ENCODE data around the gene ROBO2.

The ROBO2 gene

DNA sequence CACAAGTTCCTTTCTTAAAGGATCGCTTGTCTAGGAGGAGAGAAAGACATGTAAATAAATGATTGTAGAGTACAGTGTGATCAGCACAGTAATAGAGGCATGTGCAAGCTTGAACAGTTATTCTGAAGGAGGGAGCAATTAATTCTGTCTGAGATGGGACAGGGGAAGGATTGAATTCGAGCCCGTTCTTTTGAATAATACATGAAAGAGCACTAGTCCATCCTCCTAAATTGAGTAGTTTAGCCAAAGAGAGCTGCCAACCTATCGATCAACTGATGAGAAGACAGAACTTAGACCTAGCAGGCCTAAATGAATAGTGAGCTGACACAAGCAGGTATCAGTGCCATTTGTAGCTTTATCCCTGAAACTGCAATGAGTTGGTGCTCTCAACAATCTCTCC is 142.4 kb downstream of the ROBO2 start:
- no peaks in the 10 kb centered on the region for H3K9me3 ChIP-seq (ENCODE audit: control insufficient read depth, low read length)
- no peak overlapping the region for H3K4me3 ChIP-seq (ENCODE audit: insufficient read depth, low read depth, low read length, poor library complexity, severe bottlenecking)
- DNase-seq: no peak
- no peaks in the 10 kb centered on the region for H3K27me3 ChIP-seq (replicated peaks; ENCODE audit: control insufficient read depth, insufficient read depth, low read length, poor library complexity, severe bottlenecking)
- H3K36me3 ChIP-seq (ENCODE audit: control insufficient read depth, insufficient read depth, low read length): no peaks in the 10 kb centered on the region
- no peak overlapping the region for H3K27ac ChIP-seq (ENCODE audit: insufficient read depth, low read length, poor library complexity, severe bottlenecking)
- H3K4me1 ChIP-seq (ENCODE audit: control insufficient read depth, insufficient read depth, low read length, poor library complexity, severe bottlenecking): no peaks in the 10 kb centered on the region

GRCh38 chr3:77186319-77186718 is 146.4 kb downstream of the ROBO2 start:
- H3K36me3 ChIP-seq (ENCODE audit: control insufficient read depth, insufficient read depth, low read length): no peaks in the 10 kb centered on the region
- H3K27ac ChIP-seq (ENCODE audit: insufficient read depth, low read length, poor library complexity, severe bottlenecking): no peak overlapping the region
- no peaks in the 10 kb centered on the region for H3K27me3 ChIP-seq (replicated peaks; ENCODE audit: control insufficient read depth, insufficient read depth, low read length, poor library complexity, severe bottlenecking)
- H3K4me3 ChIP-seq (ENCODE audit: insufficient read depth, low read depth, low read length, poor library complexity, severe bottlenecking): no peak overlapping the region
- no peak for DNase-seq
- H3K9me3 ChIP-seq (ENCODE audit: control insufficient read depth, low read length): no peaks in the 10 kb centered on the region
- no peaks in the 10 kb centered on the region for H3K4me1 ChIP-seq (ENCODE audit: control insufficient read depth, insufficient read depth, low read length, poor library complexity, severe bottlenecking)

- Histone ChIP-seq H3K4me1 (ENCODE audit: control insufficient read depth, insufficient read depth, low read length, poor library complexity, severe bottlenecking) (no peaks in the 10 kb centered on the region), H3K9me3 (ENCODE audit: control insufficient read depth, low read length) (no peaks in the 10 kb centered on the region), H3K36me3 (ENCODE audit: control insufficient read depth, insufficient read depth, low read length) (no peaks in the 10 kb centered on the region), H3K27ac (ENCODE audit: insufficient read depth, low read length, poor library complexity, severe bottlenecking) (no peak overlapping the region), H3K27me3 (replicated peaks; ENCODE audit: control insufficient read depth, insufficient read depth, low read length, poor library complexity, severe bottlenecking) (no peaks in the 10 kb centered on the region), H3K4me3 (ENCODE audit: insufficient read depth, low read depth, low read length, poor library complexity, severe bottlenecking) (no peak overlapping the region)
- no peak for DNase-seq
Observed at GRCh38 chr3:77186728-77187127, 146.8 kb downstream of the ROBO2 start.

GRCh38 chr3:77188210-77188609 is 148.3 kb downstream of the ROBO2 start:
- no peaks in the 10 kb centered on the region for H3K4me1 ChIP-seq (ENCODE audit: control insufficient read depth, insufficient read depth, low read length, poor library complexity, severe bottlenecking)
- H3K9me3 ChIP-seq (ENCODE audit: control insufficient read depth, low read length): no peaks in the 10 kb centered on the region
- no peak overlapping the region for H3K4me3 ChIP-seq (ENCODE audit: insufficient read depth, low read depth, low read length, poor library complexity, severe bottlenecking)
- H3K27me3 ChIP-seq (replicated peaks; ENCODE audit: control insufficient read depth, insufficient read depth, low read length, poor library complexity, severe bottlenecking): no peaks in the 10 kb centered on the region
- H3K36me3 ChIP-seq (ENCODE audit: control insufficient read depth, insufficient read depth, low read length): no peaks in the 10 kb centered on the region
- DNase-seq: no peak
- H3K27ac ChIP-seq (ENCODE audit: insufficient read depth, low read length, poor library complexity, severe bottlenecking): no peak overlapping the region

GRCh38 chr3:77189258-77189657 is 149.4 kb downstream of the ROBO2 start:
- Histone ChIP-seq H3K4me3 (ENCODE audit: insufficient read depth, low read depth, low read length, poor library complexity, severe bottlenecking) (no peak overlapping the region), H3K27ac (ENCODE audit: insufficient read depth, low read length, poor library complexity, severe bottlenecking) (no peak overlapping the region)

GRCh38 chr3:77189684-77190083 is 149.8 kb downstream of the ROBO2 start:
- no peaks in the 10 kb centered on the region for H3K27me3 ChIP-seq (replicated peaks; ENCODE audit: control insufficient read depth, insufficient read depth, low read length, poor library complexity, severe bottlenecking)
- H3K9me3 ChIP-seq (ENCODE audit: control insufficient read depth, low read length): no peaks in the 10 kb centered on the region
- no peaks in the 10 kb centered on the region for H3K4me1 ChIP-seq (ENCODE audit: control insufficient read depth, insufficient read depth, low read length, poor library complexity, severe bottlenecking)
- H3K4me3 ChIP-seq (ENCODE audit: insufficient read depth, low read depth, low read length, poor library complexity, severe bottlenecking): no peak overlapping the region
- H3K27ac ChIP-seq (ENCODE audit: insufficient read depth, low read length, poor library complexity, severe bottlenecking): no peak overlapping the region
- no peak for DNase-seq
- no peaks in the 10 kb centered on the region for H3K36me3 ChIP-seq (ENCODE audit: control insufficient read depth, insufficient read depth, low read length)

More at GRCh38 chr3:77189258-77189657, 149.4 kb downstream of the ROBO2 start:
- Histone ChIP-seq H3K36me3 (ENCODE audit: control insufficient read depth, insufficient read depth, low read length) (no peaks in the 10 kb centered on the region), H3K27me3 (replicated peaks; ENCODE audit: control insufficient read depth, insufficient read depth, low read length, poor library complexity, severe bottlenecking) (no peaks in the 10 kb centered on the region), H3K4me1 (ENCODE audit: control insufficient read depth, insufficient read depth, low read length, poor library complexity, severe bottlenecking) (no peaks in the 10 kb centered on the region), H3K9me3 (ENCODE audit: control insufficient read depth, low read length) (no peaks in the 10 kb centered on the region)
- DNase-seq: no peak

GRCh38 chr3:77190374-77190773 is 150.5 kb downstream of the ROBO2 start:
- no peak overlapping the region for H3K27ac ChIP-seq (ENCODE audit: insufficient read depth, low read length, poor library complexity, severe bottlenecking)
- no peaks in the 10 kb centered on the region for H3K36me3 ChIP-seq (ENCODE audit: control insufficient read depth, insufficient read depth, low read length)
- no peaks in the 10 kb centered on the region for H3K27me3 ChIP-seq (replicated peaks; ENCODE audit: control insufficient read depth, insufficient read depth, low read length, poor library complexity, severe bottlenecking)
- DNase-seq: no peak
- H3K4me3 ChIP-seq (ENCODE audit: insufficient read depth, low read depth, low read length, poor library complexity, severe bottlenecking): no peak overlapping the region
- no peaks in the 10 kb centered on the region for H3K4me1 ChIP-seq (ENCODE audit: control insufficient read depth, insufficient read depth, low read length, poor library complexity, severe bottlenecking)
- no peaks in the 10 kb centered on the region for H3K9me3 ChIP-seq (ENCODE audit: control insufficient read depth, low read length)

GRCh38 chr3:77191014-77191413 is 151.1 kb downstream of the ROBO2 start:
- Histone ChIP-seq H3K27me3 (replicated peaks; ENCODE audit: control insufficient read depth, insufficient read depth, low read length, poor library complexity, severe bottlenecking) (no peaks in the 10 kb centered on the region), H3K27ac (ENCODE audit: insufficient read depth, low read length, poor library complexity, severe bottlenecking) (no peak overlapping the region), H3K4me1 (ENCODE audit: control insufficient read depth, insufficient read depth, low read length, poor library complexity, severe bottlenecking) (no peaks in the 10 kb centered on the region), H3K9me3 (ENCODE audit: control insufficient read depth, low read length) (no peaks in the 10 kb centered on the region), H3K4me3 (ENCODE audit: insufficient read depth, low read depth, low read length, poor library complexity, severe bottlenecking) (no peak overlapping the region), H3K36me3 (ENCODE audit: control insufficient read depth, insufficient read depth, low read length) (no peaks in the 10 kb centered on the region)
- DNase-seq: no peak

DNA sequence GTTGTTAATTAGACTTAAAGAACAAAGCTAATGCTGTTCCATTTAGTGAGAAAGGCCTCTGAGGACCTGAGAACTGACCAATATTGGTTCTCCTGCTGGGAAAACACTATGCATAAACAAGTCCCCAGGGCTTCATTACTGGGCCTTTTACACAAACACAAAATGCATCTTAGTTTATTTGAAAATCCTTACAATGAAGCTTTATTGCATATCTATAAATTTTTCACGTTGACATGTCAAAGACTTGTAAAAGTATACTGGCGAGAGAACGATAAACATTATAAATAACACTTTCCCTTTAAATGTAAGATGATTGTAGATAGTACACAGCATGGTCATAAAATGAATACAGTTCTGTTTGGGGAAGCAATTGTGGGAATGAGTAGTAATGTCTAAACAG is 151.7 kb downstream of the ROBO2 start:
- Histone ChIP-seq H3K4me1 (ENCODE audit: control insufficient read depth, insufficient read depth, low read length, poor library complexity, severe bottlenecking) (no peaks in the 10 kb centered on the region), H3K36me3 (ENCODE audit: control insufficient read depth, insufficient read depth, low read length) (no peaks in the 10 kb centered on the region), H3K27me3 (replicated peaks; ENCODE audit: control insufficient read depth, insufficient read depth, low read length, poor library complexity, severe bottlenecking) (no peaks in the 10 kb centered on the region), H3K9me3 (ENCODE audit: control insufficient read depth, low read length) (no peaks in the 10 kb centered on the region), H3K4me3 (ENCODE audit: insufficient read depth, low read depth, low read length, poor library complexity, severe bottlenecking) (no peak overlapping the region), H3K27ac (ENCODE audit: insufficient read depth, low read length, poor library complexity, severe bottlenecking) (no peak overlapping the region)
- no peak for DNase-seq

GRCh38 chr3:77195766-77196545 is 156.1 kb downstream of the ROBO2 start:
- no peaks in the 10 kb centered on the region for H3K36me3 ChIP-seq (ENCODE audit: control insufficient read depth, insufficient read depth, low read length)
- no peak for DNase-seq
- H3K4me1 ChIP-seq (ENCODE audit: control insufficient read depth, insufficient read depth, low read length, poor library complexity, severe bottlenecking): no peaks in the 10 kb centered on the region
- no peak overlapping the region for H3K27ac ChIP-seq (ENCODE audit: insufficient read depth, low read length, poor library complexity, severe bottlenecking)
- H3K4me3 ChIP-seq (ENCODE audit: insufficient read depth, low read depth, low read length, poor library complexity, severe bottlenecking): no peak overlapping the region
- H3K9me3 ChIP-seq (ENCODE audit: control insufficient read depth, low read length): no peaks in the 10 kb centered on the region
- no peaks in the 10 kb centered on the region for H3K27me3 ChIP-seq (replicated peaks; ENCODE audit: control insufficient read depth, insufficient read depth, low read length, poor library complexity, severe bottlenecking)
